Gastrocnemius medialis (tissue), 4 donors: Measurements from ENCODE around the gene LRRC4C.

Experiments used
- CTCF ChIP-seq, 5 experiments: fragments of 450-650 bp in 3 of 5; fragments of 200-600 bp in 2 of 5; sonication (generic) in 2 of 5; IDR thresholded peaks in 4 of 5; conservative IDR thresholded peaks in 1 of 5; 1 replicate in 4 of 5; 2 replicates in 1 of 5; pipeline ENCODE4 v1.5.1; 2016 to 2019; ENCODE audit warnings: antibody characterized with exemption in 5 of 5, mild to moderate bottlenecking in 3 of 5, moderate library complexity in 3 of 5
- POLR2A ChIP-seq, 2 donors: fragments of 450-650 bp; IDR thresholded peaks; one replicate each; pipeline ENCODE4 v1.6.1; 2017; ENCODE audit warnings: antibody characterized with exemption in 2 of 2, mild to moderate bottlenecking in 2 of 2, moderate library complexity in 2 of 2

DNA sequence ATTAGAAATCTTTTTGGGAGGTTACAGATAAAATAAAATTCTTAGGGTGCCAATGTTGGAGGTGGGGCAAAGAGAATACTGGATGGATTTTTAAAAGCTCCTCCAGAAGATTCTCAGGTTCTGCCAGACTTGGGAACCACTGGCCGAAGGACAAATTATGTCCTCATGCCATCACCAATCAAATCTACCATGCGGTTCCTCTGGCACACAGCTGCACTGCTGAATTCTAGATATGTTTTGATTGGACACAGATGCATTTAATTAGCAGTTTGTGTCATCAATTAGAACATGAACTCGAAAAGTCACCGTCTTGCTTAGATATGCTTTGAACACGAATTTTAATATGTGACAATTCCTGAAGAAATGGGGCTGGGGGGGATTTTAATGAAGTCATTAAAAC is 1269.2 kb downstream of the LRRC4C start:
- no peak for TF ChIP-seq POLR2A (IDR thresholded peaks at IDR 0.05)
- TF ChIP-seq CTCF (IDR thresholded peaks at IDR 0.05 in 4 of 5, conservative IDR thresholded peaks at IDR 0.05 in 1 of 5) = no peak
